Activated T-helper 1 cell treated with anti-CD3 and anti-CD28 coated beads, Interleukin-12 subunit alpha, Interleukin-12 subunit beta, Interleukin-2, Interleukin-4 antibody, amounts not matched to agents 30 ng/mL and 10 ng/mL and 1 ng/mL, durations not matched to agents 14 hours and 24 hours and 36 hours (primary cell): Measurements from ENCODE around the gene SERPINE1. TPM values are rescaled to one million over a fixed set of nuclear protein-coding genes. Genes with fewer than 3 reads are reported as not detected.
"Not testable (repeated sequence)": the region's sequence is repeated elsewhere in the genome, so short reads cannot be mapped to it uniquely, and the experiment has no call there.

Source experiments
- DNase-seq: peaks from one replicate; pipeline ENCODE4 v3.0.0; 2021; ENCODE audit warnings: low spot score
- H3K27ac Mint-ChIP-seq: one replicate; pipeline ENCODE4 v1.8.0; 2021; ENCODE audit warnings: mild to moderate bottlenecking, mixed read lengths
- H3K27me3 Mint-ChIP-seq: one replicate; pipeline ENCODE4 v1.8.0; 2022; ENCODE audit warnings: mild to moderate bottlenecking, moderate library complexity, mixed read lengths; ENCODE audit not compliant: insufficient read depth
- H3K36me3 Mint-ChIP-seq: one replicate; pipeline ENCODE4 v1.8.0; 2021; ENCODE audit warnings: low read depth, mixed read lengths
- H3K4me1 Mint-ChIP-seq: one replicate; pipeline ENCODE4 v1.8.0; 2021; ENCODE audit warnings: low read depth, mixed read lengths
- H3K4me3 Mint-ChIP-seq: one replicate; pipeline ENCODE4 v1.8.0; 2021; ENCODE audit warnings: mild to moderate bottlenecking, moderate library complexity, mixed read lengths
- H3K9me3 Mint-ChIP-seq: one replicate; pipeline ENCODE4 v1.8.0; 2021; ENCODE audit warnings: mixed read lengths
- intact Hi-C: fragments of 100-400 bp; cut with micrococcal nuclease; formaldehyde crosslinking; loops from one replicate; pipeline ENCODE4 v1.15.1; 2024
- total RNA-seq: library from RNA; stranded (reverse); gene quantifications from 2 replicates; pipeline ENCODE4 v1.2.3, GENCODE V29; 2022

SERPINE1 gene
- total RNA-seq, 1 donor from 2014 or later: 0.36 TPM

GRCh38 chr7:101106386-101106785 lies 20.5 kb upstream of the SERPINE1 start:
- Mint-ChIP-seq H3K27me3 (peaks cover 6% of the 10 kb centered on the region), H3K36me3 (no peaks in the 10 kb centered on the region), H3K4me3 (no peak overlapping the region), H3K27ac (no peak overlapping the region), H3K9me3 (no peaks in the 10 kb centered on the region), H3K4me1 (no peaks in the 10 kb centered on the region)
- DNase-seq: no peak
- intact Hi-C loops: no loop called here

- intact Hi-C loops: no loop called here
- H3K27me3 Mint-ChIP-seq: peaks cover 4% of the 10 kb centered on the region
- H3K27ac Mint-ChIP-seq: no peak overlapping the region
These were observed 18.5 kb upstream of the SERPINE1 start for GRCh38 chr7:101108330-101108857.

GRCh38 chr7:101108961-101109360 lies 17.9 kb upstream of the SERPINE1 start:
- H3K4me3 Mint-ChIP-seq: no peak overlapping the region
- H3K27me3 Mint-ChIP-seq: peaks cover 4% of the 10 kb centered on the region
- H3K27ac Mint-ChIP-seq: no peak overlapping the region
- intact Hi-C loops: no loop called here
- no peaks in the 10 kb centered on the region for H3K4me1 Mint-ChIP-seq
- DNase-seq: no peak
- H3K9me3 Mint-ChIP-seq: no peaks in the 10 kb centered on the region
- H3K36me3 Mint-ChIP-seq: no peaks in the 10 kb centered on the region

More at GRCh38 chr7:101108330-101108857, 18.5 kb upstream of the SERPINE1 start:
- Mint-ChIP-seq H3K4me1 (no peaks in the 10 kb centered on the region), H3K4me3 (no peak overlapping the region), H3K9me3 (no peaks in the 10 kb centered on the region), H3K36me3 (no peaks in the 10 kb centered on the region)
- DNase-seq: no peak

GRCh38 chr7:101109368-101109767 lies 17.5 kb upstream of the SERPINE1 start:
- H3K9me3 Mint-ChIP-seq: no peaks in the 10 kb centered on the region
- no peaks in the 10 kb centered on the region for H3K4me1 Mint-ChIP-seq
- H3K27ac Mint-ChIP-seq: no peak overlapping the region
- DNase-seq: no peak
- no peaks in the 10 kb centered on the region for H3K36me3 Mint-ChIP-seq
- intact Hi-C loops: no loop called here
- no peak overlapping the region for H3K4me3 Mint-ChIP-seq
- H3K27me3 Mint-ChIP-seq: peaks cover 4% of the 10 kb centered on the region

GRCh38 chr7:101111261-101111660 lies 15.6 kb upstream of the SERPINE1 start:
- H3K36me3 Mint-ChIP-seq: no peaks in the 10 kb centered on the region
- no peak for DNase-seq
- intact Hi-C loops: no loop called here
- no peak overlapping the region for H3K4me3 Mint-ChIP-seq
- H3K9me3 Mint-ChIP-seq: no peaks in the 10 kb centered on the region
- H3K27me3 Mint-ChIP-seq: peaks cover 5% of the 10 kb centered on the region
- no peak overlapping the region for H3K27ac Mint-ChIP-seq
- H3K4me1 Mint-ChIP-seq: no peaks in the 10 kb centered on the region

- DNase-seq: no peak
- intact Hi-C loops: no loop called here
- no peaks in the 10 kb centered on the region for H3K9me3 Mint-ChIP-seq
- H3K36me3 Mint-ChIP-seq: no peaks in the 10 kb centered on the region
- no peak overlapping the region for H3K4me3 Mint-ChIP-seq
- no peaks in the 10 kb centered on the region for H3K4me1 Mint-ChIP-seq
- H3K27me3 Mint-ChIP-seq: peaks cover 5% of the 10 kb centered on the region
- no peak overlapping the region for H3K27ac Mint-ChIP-seq
These were observed 14.7 kb upstream of the SERPINE1 start for GRCh38 chr7:101112233-101112632.

- H3K27me3 Mint-ChIP-seq, H3K4me3 Mint-ChIP-seq, intact Hi-C loops, H3K9me3 Mint-ChIP-seq, H3K36me3 Mint-ChIP-seq, DNase-seq, H3K4me1 Mint-ChIP-seq, H3K27ac Mint-ChIP-seq: not testable (repeated sequence)
These were observed 13.8 kb upstream of the SERPINE1 start for GRCh38 chr7:101113140-101113539.

- no peaks in the 10 kb centered on the region for H3K4me1 Mint-ChIP-seq
- H3K4me3 Mint-ChIP-seq: no peak overlapping the region
- H3K27me3 Mint-ChIP-seq: peaks cover 7% of the 10 kb centered on the region
- DNase-seq: no peak
- intact Hi-C loops: no loop called here
- H3K36me3 Mint-ChIP-seq: no peaks in the 10 kb centered on the region
- no peak overlapping the region for H3K27ac Mint-ChIP-seq
- no peaks in the 10 kb centered on the region for H3K9me3 Mint-ChIP-seq
These were observed 13.1 kb upstream of the SERPINE1 start for GRCh38 chr7:101113836-101114235.

GRCh38 chr7:101114492-101114891 lies 12.4 kb upstream of the SERPINE1 start:
- DNase-seq: no peak
- Mint-ChIP-seq H3K27ac (no peak overlapping the region), H3K4me3 (no peak overlapping the region), H3K36me3 (no peaks in the 10 kb centered on the region), H3K4me1 (no peaks in the 10 kb centered on the region), H3K27me3 (peaks cover 7% of the 10 kb centered on the region), H3K9me3 (no peaks in the 10 kb centered on the region)
- intact Hi-C loops: no loop called here

GRCh38 chr7:101115215-101115614 lies 11.7 kb upstream of the SERPINE1 start:
- Mint-ChIP-seq H3K4me3 (no peak overlapping the region), H3K36me3 (no peaks in the 10 kb centered on the region), H3K9me3 (no peaks in the 10 kb centered on the region), H3K27me3 (peaks cover 12% of the 10 kb centered on the region), H3K4me1 (no peaks in the 10 kb centered on the region), H3K27ac (no peak overlapping the region)
- intact Hi-C loops: no loop called here
- no peak for DNase-seq

- intact Hi-C loops: no loop called here
- Mint-ChIP-seq H3K9me3 (no peaks in the 10 kb centered on the region), H3K27me3 (peaks cover 19% of the 10 kb centered on the region), H3K36me3 (no peaks in the 10 kb centered on the region), H3K27ac (no peak overlapping the region), H3K4me3 (no peak overlapping the region), H3K4me1 (peaks cover 2% of the 10 kb centered on the region)
- no peak for DNase-seq
These were observed 10.0 kb upstream of the SERPINE1 start for GRCh38 chr7:101116898-101117297.

- peaks cover 28% of the 10 kb centered on the region for H3K27me3 Mint-ChIP-seq
- no peak overlapping the region for H3K4me3 Mint-ChIP-seq
- DNase-seq: no peak
- no peaks in the 10 kb centered on the region for H3K9me3 Mint-ChIP-seq
- H3K27ac Mint-ChIP-seq: no peak overlapping the region
- H3K4me1 Mint-ChIP-seq: peaks cover 10% of the 10 kb centered on the region
- intact Hi-C loops: no loop called here
- H3K36me3 Mint-ChIP-seq: no peaks in the 10 kb centered on the region
These were observed 8.0 kb upstream of the SERPINE1 start for GRCh38 chr7:101118856-101119255.

GRCh38 chr7:101119876-101120275 lies 7.0 kb upstream of the SERPINE1 start:
- Mint-ChIP-seq H3K4me1 (peaks cover 17% of the 10 kb centered on the region), H3K36me3 (no peaks in the 10 kb centered on the region), H3K27me3 (peaks cover 33% of the 10 kb centered on the region), H3K4me3 (no peak overlapping the region), H3K9me3 (no peaks in the 10 kb centered on the region), H3K27ac (no peak overlapping the region)
- no peak for DNase-seq
- intact Hi-C loops: no loop called here

GRCh38 chr7:101120315-101120714 lies 6.6 kb upstream of the SERPINE1 start:
- Mint-ChIP-seq H3K27ac (no peak overlapping the region), H3K36me3 (no peaks in the 10 kb centered on the region), H3K4me1 (peaks cover 21% of the 10 kb centered on the region), H3K27me3 (peaks cover 34% of the 10 kb centered on the region), H3K9me3 (no peaks in the 10 kb centered on the region), H3K4me3 (no peak overlapping the region)
- intact Hi-C loops: no loop called here
- no peak for DNase-seq
